Limb (tissue), 2 donors: Measurements from ENCODE around the gene JMJD4.

Source experiments
- DNase-seq, 2 donors: peaks; one replicate each; pipeline ENCODE4 v3.0.0-alpha.2; 2016; ENCODE audit errors: extremely low spot score in 2 of 2

The JMJD4 gene

GRCh38 chr1:227749916-227750710 lies 15.0 kb upstream of the JMJD4 start:
- no peak for DNase-seq

- no peak for DNase-seq
These were observed 14.1 kb upstream of the JMJD4 start for GRCh38 chr1:227749225-227749624.

- DNase-seq, result no peak
These were observed 13.5 kb upstream of the JMJD4 start for GRCh38 chr1:227748496-227749182.

- no peak for DNase-seq
These were observed 12.9 kb upstream of the JMJD4 start for GRCh38 chr1:227747948-227748495.

GRCh38 chr1:227747382-227747781 lies 12.3 kb upstream of the JMJD4 start:
- no peak for DNase-seq

GRCh38 chr1:227746676-227747075 lies 11.6 kb upstream of the JMJD4 start:
- DNase-seq, result no peak

GRCh38 chr1:227745568-227746265 lies 10.6 kb upstream of the JMJD4 start:
- DNase-seq, result no peak

GRCh38 chr1:227744668-227745067 lies 9.6 kb upstream of the JMJD4 start:
- no peak for DNase-seq

- no peak for DNase-seq
These were observed 7.9 kb upstream of the JMJD4 start for GRCh38 chr1:227742738-227743715.

GRCh38 chr1:227741166-227741870 lies 6.2 kb upstream of the JMJD4 start:
- DNase-seq, result no peak

- DNase-seq, result no peak
These were observed 5.4 kb upstream of the JMJD4 start for GRCh38 chr1:227740401-227740960.

GRCh38 chr1:227739636-227740035 lies 4.5 kb upstream of the JMJD4 start:
- no peak for DNase-seq

GRCh38 chr1:227738820-227739219 lies 3.7 kb upstream of the JMJD4 start:
- no peak for DNase-seq

- DNase-seq, result no peak
These were observed 1.8 kb upstream of the JMJD4 start for GRCh38 chr1:227736814-227737432.

- DNase-seq, result no peak
These were observed 610 bp upstream of the JMJD4 start for GRCh38 chr1:227735539-227736285.

- DNase-seq, result no peak
These were observed 601 bp downstream of the JMJD4 start for GRCh38 chr1:227734546-227734855.

GRCh38 chr1:227733751-227734545 lies 1.2 kb downstream of the JMJD4 start:
- no peak for DNase-seq

GRCh38 chr1:227733309-227733705 lies 1.8 kb downstream of the JMJD4 start:
- no peak for DNase-seq
